Globus pallidus (tissue), 1 donor: ENCODE results near the gene IQSEC1.
A peak's percentile ranks its signal among the peaks of the same experiment; 100 is the strongest.
"Not testable (repeated sequence)": the region's sequence is repeated elsewhere in the genome, so short reads cannot be mapped to it uniquely, and the experiment has no call there.

ENCODE experiments used
- DNase-seq: peaks from one replicate; pipeline ENCODE4 v3.0.0-alpha.2; 2015; ENCODE audit warnings: low spot score

IQSEC1 gene

DNA sequence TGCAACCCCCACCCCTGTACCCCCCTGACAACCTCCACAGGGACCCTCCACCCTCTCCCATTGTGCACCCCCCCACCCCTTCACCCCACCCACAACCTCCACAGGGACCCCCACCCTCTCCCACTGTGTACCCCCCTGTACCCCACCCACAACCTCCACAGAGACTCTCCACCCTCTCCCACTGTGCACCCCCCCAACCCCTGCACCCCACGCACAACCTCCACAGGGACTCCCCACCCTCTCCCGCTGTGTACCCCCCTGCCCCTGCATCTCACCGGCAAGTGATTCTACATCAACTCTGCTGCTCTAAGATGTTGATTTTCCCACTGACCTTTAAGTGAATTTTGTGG, 180.4 kb downstream of the IQSEC1 start:
- DNase-seq = no peak

DNA sequence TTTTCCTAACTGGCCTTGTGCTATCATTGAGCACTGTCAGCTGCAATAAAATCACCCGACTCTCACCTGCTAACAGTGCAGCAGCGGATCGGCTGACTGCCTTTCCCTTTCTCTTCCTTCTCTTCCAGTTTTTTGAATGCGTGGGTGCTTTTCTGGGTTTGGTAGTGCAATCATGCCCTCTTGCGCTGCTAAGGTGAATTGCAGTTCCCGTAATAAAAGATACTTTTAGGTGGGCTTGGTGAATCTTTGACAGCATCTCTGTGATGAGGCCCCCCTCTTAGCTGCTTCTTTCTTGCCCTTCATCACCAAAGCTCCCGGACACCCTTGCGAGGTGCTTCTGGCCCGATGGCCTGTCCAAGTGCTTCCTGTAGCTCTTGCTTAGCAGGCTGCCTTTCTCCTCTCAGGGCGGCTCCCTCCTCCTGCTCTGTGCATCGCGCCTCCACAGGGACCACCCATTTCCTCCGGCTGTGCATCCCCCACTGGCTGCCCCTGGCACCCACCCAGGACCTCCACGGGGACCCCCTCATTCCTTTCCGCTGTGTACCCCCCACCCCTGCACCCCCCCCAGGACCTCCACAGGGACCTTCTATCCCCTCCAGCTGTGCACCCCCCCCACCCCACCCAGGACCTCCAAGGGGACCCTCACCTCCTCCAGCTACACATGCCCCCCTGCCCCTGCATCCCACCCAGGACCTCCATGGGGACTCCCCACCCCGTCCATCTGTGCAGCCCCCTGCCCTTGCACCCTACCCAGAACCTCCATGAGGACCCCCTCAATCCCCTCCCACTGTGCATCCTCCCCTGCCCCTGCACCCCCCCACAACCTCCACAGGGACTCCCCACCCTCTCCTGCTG, 181.0 kb downstream of the IQSEC1 start:
- peak; percentile 52 for DNase-seq

DNA sequence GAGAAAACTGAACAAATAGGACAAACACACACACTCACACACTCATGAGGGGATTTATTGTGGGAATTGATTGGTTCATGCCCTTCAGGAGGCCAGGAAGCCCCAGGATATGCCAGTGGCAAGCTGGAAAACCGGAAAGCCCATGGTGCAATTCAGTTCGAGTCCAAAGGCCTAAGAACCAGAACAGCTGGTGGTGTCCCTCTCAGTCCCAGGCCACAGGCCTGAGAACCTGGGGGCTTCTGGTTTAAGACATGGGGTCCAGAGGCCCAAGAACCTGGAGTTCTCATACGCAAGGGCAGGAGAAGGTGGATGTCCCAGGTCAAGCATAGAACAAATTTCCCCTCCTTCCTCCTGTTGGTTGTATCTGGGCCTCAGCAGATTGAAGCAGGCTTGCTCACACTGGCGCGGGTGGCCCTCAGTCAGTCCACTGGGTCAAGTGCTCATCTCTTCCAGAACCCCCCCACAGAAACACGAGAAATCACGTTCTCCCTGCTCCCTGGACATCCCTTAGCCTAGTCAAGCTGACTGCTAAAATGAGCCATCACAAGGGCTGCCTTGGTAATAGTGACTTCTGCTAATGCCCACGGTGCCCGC, 181.7 kb downstream of the IQSEC1 start:
- DNase-seq = no peak

DNA sequence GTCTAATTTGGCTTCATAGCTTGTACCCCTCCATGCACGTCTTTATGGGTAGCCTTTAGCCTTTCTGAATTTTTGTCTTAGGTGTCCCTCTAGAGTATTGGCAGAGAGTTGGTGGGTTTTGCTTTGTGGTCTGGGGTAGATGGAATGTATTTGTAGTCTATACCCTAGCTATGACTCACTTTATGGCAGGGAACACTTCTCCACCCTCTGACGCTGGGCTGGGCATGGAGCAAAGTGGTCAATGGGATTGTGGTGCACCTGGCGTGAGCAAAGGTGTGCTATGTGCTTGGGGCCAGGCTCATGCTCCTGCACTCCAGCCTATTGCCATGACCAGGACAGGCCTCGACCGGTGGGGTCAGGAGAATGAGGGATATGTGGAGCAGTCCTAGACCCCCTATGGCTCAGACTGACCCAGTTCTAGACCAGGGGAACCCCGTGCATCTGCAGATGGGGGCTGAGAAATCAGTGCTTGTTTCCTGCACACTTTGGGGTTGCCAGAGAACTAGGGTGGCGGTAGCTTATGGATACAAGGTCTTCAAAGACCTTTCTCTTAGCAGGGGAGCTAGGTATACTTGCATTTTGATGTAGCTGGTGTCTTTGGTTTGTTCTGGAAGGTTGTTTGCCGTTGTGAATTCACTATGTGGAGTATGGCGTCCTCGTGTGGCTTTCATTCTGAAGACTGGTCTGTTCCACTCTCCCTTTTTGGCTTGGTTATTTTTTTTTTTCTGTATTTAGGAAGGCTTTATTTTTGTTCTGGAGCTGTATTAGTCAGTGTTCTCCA, 182.4 kb downstream of the IQSEC1 start:
- DNase-seq = no peak

DNA sequence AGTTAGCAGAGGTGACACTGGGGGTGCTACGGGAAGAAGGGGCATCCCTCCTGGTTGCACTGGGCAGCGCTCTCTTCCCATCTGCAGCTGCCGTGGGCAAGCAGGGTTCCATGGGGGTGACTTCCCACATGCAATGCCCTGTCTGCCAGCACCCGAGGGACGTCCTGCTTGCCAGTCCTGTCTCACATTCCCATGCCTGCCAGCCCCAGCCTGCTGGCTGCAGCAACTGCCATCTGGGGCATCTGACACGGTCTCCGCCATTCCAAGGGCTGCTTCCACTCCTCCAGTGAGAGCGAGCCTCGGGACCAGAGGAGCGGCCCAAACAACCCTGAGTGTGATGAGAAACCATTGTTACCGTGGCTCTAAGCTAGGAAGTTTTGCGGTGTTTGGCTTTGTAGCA, 186.5 kb downstream of the IQSEC1 start:
- no peak for DNase-seq

DNA sequence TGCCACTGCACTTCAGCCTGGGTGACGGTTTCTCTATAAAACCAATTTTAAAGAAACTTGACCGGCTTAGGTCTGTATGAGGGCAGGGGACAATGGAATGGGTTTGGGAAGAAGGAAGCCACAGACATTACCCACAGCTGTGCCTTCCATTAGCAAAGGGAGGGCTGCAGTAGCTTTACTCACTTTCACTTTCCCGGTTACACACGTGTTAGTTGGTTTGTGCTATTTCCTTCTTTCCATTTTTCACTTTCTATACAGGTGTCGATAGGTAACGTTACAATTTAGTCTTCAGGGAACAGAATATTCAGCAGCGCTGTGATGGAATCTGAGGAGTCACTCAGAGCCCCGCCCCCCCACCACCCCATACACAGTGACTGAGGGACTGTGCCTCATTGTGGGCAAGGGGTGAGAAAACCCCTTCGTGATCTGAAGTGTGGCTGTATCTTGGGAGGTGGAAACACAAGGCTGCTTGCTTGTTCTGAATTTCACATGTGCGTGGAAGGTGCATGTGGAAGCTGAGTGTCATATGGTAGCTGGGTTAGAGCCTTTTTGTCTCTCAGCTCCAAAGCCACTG, 187.0 kb downstream of the IQSEC1 start:
- no peak for DNase-seq

DNA sequence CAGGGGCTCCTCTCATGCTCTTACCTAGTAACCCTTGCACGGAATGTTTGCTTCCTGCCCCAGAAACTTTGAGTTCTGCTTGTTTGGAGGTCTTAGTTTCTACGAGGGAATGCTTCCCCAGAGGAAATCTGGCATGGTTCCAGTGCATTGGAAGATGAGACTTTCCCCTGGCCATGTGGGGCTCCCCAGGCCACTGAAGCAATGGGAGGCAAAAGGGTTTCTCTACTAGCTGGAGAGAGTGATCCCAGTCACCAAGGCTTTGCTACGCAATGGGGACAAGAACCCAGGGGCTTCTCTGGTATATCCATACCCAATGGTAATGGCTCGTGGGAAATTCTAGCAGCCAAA, 187.7 kb downstream of the IQSEC1 start:
- no peak for DNase-seq

DNA sequence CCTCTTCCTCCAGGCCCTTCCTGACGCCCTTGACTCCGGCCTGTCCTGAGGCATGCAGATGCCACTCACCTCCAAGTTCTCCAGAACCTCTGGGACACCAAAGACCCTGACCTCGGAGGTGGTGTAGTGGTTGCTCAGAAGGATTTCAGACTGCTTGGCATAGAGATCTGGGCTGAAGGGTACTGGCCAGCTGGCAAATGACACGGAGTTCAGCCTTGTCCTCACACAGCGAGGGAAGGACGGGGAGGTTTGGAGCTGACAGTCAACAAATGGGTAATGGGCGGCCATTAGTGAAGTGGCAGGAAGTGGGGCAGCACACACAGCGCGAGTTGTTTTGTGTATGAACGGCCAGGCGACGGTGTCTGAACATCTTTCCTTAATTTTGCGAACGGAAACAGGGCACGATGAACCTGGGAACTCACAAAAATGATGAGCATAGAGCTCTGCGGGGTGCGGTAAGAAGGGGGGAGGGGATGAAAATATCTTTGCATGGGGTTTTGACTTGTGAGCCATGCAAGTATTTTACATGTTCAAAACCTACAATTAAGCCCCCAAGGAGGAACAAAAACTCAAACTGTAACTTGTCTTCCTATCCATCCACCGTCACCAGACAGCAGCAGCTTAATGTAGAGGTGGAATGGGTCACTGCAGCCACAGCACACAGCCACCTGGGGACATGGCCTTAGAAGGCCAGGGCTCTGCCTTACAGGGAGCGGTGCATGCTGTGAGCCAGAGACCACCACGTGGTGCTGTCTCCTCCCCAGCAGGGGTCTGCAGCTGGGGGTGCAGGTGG, 188.2 kb downstream of the IQSEC1 start:
- no peak for DNase-seq

DNA sequence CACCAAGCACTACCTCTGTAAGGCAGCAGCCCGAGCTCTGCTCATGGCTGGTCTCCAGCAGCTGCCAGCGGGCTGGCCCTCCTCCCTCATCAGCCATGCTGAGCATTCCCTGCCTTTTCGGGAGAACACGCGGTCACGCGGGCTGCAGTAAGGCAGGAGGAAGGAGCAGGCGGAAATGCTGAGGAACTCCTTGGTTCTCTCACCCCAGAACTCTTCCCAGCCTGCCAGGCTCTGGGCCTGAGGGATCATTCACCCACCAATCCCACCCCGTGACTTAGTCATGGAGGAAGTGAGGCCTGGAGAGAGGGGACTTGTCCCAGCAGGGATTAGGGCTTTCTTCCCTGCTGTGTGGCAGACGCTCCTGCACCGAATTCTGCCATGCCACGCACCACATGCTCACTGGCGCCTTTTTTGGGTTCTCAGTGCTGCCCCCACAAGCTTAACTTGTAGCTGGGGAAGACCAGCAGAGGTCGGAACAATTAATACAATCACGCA, 189.0 kb downstream of the IQSEC1 start:
- peak; percentile 61 for DNase-seq

DNA sequence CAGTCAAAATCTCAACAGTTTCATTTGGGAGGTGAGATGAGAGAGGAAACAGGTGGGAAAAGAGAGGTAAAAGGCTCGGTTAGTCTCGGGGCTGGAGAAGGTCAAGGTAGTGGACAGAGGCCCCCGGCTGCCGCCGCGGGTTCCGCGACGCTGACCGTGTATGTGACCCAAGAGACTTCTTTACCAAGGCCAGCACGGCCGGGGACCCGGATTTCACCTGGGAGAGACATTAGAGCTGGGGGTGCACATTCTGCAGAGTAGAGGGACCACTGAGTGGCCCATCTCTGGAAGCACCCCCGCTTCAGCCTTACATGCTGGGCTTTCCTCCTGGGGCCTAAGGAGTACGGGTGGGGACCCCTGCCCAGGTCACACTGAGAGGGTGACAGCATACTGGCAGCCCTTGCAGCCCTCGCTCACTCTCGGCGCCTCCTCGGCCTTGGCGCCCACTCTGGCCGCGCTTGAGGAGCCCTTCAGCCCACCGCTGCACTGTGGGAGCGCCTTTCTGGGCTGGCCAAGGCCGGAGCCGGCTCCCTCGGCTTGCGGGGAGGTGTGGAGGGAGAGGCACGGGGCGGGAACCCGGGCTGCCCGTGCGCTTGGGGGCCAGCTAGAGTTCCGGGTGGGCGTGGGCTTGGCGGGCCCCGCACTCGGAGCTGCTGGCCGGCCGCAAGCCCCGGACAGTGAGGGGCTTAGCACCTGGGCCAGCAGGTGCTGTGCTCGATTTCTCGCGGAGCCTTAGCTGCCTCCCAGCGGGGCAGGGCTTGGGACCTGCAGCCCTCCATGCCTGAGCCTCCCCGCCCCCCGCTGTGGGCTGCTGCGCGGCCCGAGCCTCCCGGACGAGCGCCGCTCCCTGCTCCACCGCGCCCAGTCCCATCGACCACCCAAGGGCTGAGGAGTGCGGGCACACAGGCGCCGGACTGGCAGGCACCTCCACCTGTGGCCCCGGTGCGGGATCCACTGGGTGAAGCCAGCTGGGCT, 190.6 kb downstream of the IQSEC1 start:
- no peak for DNase-seq

DNA sequence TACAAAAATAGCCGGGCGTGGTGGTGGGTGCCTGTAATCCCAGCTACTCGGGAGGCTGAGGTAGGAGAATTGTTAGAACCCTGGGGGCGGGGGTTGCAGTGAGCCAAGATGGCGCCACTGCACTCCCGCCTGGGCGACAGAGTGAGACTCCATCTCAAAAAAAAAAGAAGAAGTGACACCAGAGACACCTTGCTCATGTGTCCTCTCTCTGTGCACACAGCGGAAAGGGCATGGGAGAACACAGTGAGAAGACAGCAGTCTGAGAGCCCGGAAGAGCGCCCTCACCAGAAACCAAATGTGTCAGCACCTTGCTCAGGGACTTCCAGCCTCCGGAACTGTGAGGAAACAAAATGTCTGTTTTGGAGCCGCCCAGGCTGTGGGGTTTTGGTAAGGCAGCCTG, 191.4 kb downstream of the IQSEC1 start:
- not testable (repeated sequence) for DNase-seq

DNA sequence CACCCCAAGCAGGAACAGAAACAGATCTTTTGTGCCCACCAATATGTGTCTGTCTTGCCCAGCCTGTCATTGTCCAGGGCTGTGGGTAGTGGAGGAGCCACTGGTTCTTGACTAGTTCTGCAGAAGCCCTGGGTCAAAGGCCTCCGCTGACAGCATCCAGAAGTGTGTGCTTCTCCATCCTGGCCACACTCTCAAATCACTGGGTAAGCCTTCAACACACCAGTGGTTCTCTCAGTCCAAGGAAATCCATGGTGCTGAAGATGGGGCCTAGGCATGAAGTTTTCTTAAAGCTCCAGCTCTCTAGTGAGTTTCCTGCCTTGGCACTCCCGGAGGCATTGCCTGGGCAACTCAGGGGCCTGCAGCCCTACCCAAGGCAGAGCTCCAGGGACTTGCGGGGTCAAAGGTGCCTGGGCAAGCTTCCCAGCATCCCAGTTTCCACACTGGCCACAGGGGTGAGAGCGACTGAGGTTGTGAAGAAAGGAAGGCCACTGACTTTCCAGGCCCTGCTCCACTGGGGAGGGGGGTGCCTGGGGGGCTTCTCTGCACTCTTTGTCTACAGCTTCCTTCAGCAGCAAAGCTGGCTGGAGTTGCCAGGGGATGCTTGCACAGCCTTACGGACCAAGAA, 193.9 kb downstream of the IQSEC1 start:
- DNase-seq = peak; percentile 48

DNA sequence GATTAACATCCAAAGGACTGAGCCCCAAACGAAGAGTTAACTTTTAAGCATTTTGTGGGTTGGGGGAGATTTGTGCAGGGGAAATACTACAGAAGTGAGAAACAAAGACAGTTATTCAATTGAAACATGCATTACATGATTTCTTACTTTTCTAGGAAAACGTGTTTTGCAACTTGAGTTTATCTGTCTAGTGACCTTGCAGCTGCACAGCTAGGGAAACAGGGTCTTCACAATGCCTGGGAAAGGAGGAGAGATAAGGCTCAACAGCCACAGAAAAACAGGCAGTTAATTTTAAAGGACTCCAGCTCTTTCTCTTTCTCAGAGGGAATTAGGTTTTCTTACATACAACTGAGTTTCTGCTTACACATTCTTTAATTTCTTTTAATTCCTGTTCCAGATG, 194.5 kb downstream of the IQSEC1 start:
- not testable (repeated sequence) for DNase-seq

DNA sequence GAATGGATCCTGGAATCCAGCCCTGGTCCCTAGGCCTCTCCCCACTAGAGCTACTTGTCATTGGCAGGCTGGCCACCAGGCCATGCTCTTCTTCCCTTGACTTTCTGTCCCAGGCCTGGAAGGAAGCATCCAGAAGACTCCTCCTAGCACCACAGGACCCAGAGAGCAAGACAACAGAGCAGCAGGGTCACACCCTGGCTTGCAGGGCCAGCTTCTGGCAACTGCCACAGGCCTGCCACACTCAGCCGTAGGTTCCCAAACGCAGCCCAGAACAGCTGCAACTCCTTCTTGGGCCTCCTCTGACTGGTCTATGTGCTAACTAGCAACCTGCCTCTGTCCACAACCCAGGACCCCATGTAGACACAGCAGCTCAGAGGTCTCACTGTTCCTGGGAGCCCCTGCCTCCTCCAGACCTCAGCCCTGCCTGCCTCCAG, 195.1 kb downstream of the IQSEC1 start:
- DNase-seq = no peak

DNA sequence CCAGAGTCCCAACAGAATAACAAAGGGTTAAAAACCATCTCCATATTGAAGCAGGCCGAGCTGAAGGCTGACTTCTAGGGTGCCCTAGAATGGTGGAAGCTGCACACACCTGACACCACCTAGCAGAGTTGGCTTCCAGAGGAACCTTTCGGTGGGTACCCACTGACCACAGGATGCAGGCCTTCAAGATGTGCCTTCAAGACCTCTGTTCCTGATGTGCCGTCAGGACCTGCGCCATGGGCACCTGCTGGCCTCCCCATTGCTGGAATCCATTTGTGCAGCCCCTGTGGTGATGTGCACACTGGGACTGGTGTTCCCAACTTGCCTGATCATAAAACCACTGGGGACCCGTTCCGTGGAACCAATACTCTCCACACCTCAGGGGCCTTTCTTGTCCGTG, 196.2 kb downstream of the IQSEC1 start:
- DNase-seq = no peak

DNA sequence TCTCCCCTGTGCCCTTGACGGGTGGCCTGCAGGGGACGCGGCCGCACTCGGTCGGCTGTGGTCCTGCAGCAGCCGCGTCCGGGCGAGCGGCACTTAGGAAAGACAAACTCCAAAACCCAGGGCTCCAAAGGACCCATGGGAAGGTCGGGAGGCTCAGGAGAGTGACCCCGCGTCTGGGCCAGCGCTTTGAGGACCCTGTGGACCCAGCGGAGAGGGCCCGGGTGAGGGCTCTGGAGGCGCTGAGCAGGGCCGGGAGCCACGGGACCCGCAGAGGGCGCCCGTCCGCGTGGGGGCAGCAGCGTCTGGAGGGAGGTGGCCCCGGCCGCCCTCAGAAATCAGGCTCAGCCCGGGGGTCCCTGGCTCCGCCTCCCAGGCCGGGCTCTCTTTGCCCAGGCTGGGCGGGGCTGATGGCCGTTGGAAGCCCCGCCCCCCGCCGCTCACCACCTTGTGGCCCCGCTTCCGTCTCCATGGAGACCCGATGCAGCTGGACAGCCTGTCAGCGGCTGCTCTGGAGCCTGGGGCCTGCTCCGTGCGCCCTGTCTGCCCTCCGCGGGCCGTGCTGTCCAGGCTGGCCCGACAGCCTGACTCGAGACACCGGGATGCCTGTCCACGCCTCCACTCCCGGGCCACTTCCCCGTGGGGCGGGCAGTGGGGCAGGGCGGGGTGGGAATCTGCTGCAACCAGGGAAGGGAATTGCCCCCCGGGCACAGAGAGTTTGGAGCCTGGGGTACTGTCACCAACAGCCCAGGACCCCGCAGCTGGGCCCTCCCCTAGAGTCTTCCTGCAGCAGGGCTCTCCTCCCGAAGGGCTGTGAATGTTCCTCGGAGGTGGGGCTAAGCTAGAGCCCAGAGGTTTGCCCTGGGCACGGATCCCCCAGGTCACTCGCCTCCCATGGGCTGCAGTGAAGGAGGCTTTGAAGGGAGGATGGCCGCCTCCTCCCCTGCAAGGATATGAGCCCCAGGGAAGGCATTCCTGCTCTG, 197.1 kb downstream of the IQSEC1 start:
- DNase-seq = no peak

DNA sequence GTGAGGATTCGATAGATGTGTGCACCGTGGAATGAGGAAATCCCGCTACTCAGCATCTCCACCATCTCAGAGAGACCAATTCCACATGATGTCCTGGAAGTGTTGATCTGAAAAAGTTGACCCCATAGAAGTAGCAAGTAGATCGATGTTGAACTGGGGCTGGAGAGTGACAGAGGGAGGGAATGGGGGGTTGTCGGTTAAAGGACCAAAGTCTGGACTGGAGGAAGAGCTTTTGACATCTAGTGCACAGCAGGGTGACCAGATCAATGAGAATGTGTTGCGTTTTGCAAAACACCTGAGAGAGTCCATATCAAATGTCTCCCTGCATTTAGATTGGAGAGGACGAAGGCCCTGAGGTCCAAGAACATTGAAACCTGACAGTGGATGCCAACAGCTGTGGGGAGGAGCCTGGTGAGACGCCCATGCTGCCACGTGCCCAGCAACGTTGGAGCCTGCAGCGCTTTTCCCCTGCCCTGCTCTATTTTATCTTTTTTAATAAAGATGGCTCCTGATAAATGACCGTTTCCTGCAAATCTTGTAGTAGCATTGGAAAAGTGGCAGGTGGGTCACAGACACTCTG, 201.7 kb downstream of the IQSEC1 start:
- no peak for DNase-seq

DNA sequence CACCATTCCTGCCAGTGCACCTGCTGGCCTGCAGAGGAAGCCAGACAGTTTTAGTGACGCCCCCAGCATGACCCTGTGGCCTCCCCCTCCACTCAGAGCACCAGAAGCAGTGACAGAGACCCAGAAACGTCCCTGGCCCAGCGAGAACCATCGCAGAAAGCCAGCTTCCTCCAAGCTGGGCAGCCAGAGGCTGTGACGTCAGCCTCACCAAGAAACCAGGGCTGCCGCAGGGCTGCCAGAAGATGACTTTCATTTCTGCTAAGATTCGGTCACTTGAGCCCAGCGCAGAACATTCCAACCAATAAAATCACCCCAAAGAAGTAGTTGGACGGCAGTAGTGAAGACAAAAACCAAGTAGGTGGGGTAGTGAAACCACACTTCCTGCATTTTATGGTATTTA, 202.3 kb downstream of the IQSEC1 start:
- DNase-seq = no peak
